AG08396 (cell line): ENCODE measurements around the gene SNX9.
"Not testable (repeated sequence)": the region's sequence is repeated elsewhere in the genome, so short reads cannot be mapped to it uniquely, and the experiment has no call there.

ENCODE experiments used
- DNase-seq: peaks from one replicate; pipeline ENCODE4 v3.0.0; 2012; ENCODE audit warnings: low spot score, mixed read lengths

The SNX9 gene

DNA sequence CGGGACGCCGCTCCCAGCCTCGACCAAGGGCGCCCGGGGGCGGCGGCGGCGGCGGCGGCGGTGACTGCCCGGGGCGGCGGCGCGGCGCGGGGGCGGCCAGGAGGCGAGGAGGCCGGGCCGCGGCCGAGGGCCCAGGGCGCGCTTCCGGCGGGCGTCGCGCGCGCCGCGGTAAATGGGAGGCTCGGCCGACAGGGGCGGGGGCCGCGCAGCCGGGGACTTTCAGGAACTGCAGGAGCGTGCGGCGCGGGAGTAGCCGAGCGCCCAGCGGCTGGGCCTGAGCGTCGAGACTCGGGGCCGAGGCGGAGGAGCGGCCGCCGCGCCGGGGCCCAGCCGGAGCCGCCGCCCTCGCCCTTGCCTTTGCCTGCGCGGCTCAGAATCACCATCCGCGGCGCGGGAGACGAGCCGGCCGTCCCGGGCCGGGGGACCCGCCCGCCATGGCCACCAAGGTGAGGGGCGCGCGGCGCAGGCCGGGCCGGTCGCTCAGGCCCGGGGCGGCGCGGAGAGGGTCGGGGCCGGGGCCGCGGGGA lies at the start of gene SNX9:
TSS of gene SNX9 (plus strand) at position 246 of the 527 bp plus-strand sequence. CDS start at position 435, 189 bp downstream.
- DNase-seq: peak; percentile 87

DNA sequence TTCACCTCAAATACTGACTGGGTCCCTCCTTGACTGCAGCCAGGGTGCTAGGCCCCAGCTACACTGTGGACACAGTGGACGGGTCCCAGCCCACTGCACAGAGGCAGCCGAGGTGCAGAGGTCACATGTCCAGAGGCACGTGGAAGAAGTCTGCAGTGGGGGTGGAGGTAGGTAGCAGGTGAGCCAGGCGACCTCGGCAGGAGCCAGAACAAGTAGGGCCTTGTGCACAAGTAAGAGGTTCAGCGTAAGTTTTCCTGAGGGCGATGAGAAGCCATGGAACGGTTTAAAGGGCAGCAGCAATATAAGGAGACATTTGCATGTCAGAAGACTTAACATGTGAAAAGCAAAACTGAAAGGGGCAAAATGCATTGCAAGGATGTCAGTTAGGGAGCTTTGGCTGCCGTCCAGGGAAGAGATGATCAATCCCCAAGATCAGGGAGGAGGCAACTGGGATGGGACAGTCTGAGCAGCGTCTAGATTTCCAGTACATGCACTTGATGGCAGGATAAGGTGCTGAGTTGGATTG lies 49.7 kb upstream of the SNX9 start:
- no peak for DNase-seq

DNA sequence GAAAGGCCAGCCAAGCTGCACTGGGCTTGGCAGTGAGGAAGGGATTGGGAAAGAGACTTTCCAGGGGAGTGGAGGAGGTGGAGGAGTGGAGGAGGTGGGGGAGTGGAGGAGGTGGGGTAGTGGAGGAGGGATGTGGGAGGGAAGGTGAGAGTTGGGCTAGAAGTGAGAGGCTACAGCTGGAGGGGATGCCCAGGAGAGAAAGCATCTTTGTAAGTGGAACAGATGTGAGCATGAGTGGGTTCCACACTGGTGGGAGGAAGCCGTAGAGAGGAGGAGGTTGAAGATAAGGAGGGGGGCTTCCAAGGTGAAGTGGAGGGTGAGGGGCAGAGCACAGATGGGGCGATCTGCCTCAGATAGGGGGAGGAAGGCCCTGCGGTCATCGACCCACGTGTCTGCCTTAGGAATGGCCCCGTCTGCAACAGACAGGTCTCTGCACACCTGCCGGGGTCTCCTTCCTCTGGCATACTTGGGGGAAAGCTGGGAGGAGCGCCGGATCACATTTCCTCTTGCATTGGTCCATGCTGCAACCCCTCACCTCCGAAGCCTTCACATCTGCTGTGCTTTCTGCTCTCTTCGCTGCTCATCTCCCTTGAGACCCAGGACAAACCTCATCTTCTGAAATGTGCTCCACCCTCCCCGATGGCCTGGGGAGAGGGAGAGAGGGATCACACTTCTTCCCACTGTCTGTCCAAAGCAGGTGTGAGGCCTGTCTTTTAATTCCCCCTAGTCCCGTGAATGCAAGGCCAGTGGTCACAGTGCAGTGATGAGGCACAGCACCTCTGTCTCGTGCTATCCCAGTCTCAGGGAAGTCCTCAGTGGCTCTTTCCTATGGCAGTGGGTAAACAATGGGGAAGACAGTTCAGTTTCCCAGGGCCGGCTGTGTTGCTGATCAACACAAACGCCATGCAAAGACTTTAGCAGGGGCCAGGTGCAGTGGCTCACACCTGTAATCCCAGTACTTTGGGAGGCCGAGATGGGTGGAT lies 48.6 kb upstream of the SNX9 start:
- DNase-seq: peak; percentile 48

DNA sequence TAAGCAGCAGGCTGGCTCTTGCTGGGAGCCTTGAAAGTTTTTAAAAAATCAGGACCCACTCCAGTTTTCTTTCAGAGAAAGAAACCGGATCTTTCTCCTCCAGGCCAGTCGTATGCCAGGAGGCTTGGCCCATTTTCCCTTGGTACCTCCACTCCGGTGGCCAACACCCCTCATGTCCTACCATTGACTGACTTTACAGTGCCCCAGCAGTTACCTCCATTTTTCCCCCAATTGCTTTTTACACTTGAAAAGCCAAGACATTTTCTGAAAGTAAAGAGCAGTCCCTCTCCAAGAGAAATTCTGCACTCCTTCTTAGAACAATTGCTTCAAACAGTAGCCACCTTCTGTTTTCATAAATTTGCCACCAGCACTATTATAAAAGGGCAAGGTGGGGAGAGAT lies 47.7 kb upstream of the SNX9 start:
- no peak for DNase-seq

DNA sequence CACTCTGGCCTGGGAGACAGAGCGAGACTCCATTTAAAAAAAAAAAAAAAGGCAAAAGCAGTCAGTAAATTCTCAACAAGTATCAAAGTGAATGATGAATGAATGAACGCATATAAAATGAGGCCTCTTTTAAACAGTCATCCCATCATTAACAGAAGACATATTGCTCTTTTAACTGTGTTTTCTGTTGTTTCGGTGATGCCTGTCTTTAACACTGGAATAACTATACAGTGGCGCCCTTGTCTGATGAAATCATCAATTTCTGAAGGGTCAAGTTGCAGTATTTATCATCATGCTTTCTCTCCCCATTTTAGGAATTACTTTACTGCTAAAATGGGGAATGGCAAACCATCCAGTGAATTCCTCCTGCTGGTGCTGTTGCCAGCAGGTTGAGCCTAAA lies 45.7 kb upstream of the SNX9 start:
- DNase-seq: no peak

DNA sequence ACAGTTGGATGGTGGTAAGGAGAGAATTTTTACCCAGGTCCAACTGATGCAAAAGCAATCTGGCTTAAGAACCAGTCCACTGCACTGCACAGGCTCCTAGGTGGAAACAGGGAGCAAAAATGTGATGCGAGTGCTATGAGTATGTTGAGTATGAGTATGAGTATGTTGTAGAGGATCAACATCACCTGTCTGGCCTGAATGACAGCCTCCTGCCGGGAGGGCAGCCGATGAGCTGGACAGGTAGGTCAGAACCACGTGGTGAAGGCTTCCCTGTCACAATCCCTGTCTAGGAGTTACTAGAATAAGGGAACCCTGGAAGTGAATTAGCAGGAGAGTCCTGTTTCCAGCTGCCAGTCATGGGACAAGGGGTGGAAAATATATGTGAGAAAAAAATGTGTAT lies 44.3 kb upstream of the SNX9 start:
- DNase-seq: no peak

DNA sequence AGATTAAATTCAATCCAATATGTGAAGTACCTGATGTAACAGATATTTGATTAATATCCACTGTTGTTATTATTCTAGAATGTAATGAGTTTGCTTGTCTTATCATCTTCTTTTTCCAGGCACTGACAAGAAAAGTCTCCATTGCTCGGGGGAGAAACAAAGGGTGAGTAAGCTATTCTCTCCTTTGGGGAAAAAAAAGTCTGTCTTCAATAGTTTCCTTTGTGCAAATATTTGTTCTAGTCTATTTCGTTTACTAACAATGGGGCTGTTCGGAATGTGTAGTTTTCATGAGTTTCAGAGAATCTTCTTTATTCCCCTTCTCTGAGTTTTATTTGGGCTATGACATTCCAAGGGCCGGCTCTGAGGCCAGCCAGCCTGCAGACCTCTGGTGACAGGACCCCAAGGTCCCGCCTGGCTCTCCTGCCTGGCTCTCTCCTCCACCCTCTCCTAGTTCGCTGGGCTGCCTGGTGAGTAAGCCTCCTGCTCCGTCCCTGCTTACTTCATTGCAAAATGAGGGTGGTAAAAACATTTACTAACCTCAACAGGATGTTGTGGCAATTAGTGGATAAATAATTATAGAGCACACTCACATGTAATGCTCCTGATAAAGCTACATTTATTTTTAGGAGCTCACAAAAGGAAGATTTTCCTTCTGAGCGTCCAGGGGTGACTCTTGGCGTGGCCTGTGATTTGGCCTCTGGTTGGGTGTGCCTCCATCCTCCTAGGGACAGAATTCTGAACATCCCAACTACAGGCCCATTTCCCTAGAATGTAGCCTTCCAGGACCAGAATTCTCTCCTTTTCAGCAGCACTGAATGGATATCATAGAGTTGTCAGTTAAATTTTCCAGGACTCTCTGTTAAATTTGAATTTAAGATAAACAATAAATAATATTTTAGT lies 43.1 kb upstream of the SNX9 start:
- DNase-seq: peak; percentile 82

DNA sequence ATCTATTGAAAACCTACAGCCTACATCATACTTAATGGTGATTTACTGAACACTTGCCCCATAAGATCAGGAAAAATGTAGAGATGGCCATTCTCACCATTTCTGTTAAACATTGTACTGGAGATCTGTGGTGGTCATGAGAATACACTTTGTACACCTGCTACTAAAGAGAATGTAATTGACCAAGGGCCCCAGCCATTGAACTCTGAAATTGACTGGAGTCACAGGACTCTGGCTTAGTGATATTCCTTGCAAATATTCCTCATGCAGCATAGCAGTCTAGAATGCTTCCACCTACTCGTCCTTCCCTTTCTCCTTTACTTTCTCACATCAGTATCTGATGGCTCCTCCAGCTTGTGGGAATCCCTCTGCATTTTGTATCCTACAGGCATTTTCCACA lies 37.4 kb upstream of the SNX9 start:
- no peak for DNase-seq

DNA sequence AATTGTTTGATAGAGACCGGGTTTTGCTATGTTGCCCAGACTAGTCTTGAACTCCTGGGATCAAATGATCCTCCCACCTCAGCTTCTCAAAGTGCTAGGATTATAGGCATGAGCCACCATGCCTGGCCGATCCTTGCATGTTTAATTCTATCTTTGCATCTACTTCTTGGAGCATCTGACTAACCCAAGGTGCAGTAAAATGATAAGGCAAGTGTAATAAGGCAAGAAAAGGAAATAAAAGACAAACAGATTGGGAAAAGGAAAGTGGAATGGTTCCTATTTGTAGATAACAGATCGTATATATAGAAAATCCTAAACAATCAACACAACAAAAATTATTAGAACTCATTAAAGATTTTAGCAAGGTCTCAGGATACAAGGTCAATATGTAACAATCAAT lies 36.8 kb upstream of the SNX9 start:
- no peak for DNase-seq

DNA sequence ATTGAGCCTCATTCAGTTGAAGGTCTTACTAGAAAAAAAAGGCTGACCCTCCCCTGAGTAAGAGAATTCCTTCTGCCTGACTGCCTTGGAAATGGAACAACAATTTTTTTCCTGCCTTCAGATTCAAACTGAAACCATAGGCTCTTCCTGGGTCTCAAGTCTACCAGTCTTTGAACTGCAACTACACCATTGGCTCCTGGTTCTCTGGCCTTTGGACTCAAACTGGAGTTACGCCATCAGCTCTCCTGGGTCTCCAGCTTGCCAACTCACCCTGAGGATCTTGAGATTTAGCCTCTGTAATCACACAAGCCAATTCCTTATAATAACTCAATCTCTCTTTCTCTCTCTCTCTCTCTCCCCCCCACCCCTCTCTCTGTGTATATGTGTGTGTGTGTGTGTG lies 36.0 kb upstream of the SNX9 start:
- DNase-seq: no peak

DNA sequence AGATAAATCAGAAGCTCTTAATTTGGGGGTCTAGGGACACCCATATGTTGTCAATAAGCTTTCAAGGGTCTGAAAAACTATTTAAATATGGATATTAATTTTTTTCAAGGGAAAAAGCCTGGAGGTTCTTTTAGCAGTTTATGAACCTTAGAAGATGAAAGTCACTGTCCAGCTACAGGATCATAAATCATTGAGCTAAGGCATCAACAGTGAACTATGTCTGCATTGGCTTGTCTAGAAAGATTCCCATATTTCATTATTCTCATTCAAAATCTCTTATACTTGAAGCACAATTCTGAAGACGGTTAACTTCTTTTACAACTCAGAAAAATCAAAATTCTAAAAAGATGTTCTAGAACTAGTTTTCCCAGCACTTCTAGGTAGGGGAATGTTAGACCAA lies 34.9 kb upstream of the SNX9 start:
- DNase-seq: no peak

DNA sequence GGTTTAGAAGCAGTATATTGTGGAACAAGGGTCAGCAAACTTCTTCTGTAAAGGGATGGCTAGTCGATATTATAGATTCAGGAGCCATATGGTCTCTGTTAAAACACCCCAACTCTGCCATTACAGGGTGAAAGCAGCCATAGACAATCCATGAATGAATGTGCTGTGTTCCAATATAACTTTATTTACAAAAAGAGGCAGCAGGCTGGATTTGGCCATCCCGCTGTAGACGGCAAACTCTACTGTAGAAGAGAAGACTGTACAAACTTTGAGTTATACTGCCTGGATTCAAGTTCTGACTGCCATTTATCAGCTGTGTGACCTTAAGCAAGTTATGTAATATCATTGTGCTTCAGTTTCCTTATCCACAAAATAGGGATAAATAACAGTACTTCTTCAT lies 33.7 kb upstream of the SNX9 start:
- DNase-seq: no peak

DNA sequence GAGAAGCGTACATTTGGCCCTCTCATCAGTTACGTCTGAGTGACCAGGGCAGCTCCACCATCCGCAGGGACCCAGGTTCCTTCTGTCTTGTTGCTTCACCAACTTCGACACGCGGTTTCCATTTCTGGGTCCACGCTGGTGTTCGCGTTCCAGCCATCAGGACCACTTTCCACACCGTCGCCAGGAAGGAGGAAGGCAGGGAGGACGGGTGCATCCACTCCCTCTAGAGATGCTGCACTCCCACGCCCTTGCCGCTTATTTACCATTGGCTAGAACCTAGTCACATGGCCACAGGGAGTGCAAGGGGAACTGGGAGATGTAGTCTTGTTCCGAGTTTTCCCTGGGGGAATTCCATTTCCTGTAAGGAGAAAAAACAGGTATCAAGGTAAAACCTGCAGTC lies 33.2 kb upstream of the SNX9 start:
- DNase-seq: no peak

DNA sequence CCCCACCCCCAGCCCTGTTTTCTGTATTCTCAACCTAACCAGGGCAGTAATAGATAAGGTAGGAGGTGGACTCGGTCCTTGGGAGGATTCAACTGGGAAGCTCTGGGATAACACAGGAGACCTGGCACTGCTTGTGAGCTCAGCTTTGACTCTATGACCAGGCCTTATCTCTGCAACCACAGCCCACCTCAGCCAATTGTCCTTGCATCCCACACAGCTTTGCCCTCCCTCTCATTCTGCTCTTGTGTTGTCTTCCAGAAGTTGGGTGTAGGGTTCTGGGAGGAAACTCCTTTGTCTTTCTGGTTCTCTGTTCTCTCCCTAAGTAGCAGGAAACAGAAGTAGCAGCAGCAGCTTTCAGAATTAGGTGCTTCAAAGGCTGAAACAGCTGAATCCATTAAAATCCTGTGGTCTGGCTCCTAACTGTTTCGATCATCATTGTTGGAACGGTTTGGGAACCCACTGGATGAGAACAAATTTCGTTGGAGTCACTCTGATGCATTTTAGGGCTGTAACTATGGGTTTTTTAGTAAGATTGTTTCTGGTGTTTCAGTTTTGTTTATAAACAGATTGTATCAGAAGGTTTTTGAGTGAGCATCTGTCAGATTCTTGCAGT lies 32.4 kb upstream of the SNX9 start:
- no peak for DNase-seq

DNA sequence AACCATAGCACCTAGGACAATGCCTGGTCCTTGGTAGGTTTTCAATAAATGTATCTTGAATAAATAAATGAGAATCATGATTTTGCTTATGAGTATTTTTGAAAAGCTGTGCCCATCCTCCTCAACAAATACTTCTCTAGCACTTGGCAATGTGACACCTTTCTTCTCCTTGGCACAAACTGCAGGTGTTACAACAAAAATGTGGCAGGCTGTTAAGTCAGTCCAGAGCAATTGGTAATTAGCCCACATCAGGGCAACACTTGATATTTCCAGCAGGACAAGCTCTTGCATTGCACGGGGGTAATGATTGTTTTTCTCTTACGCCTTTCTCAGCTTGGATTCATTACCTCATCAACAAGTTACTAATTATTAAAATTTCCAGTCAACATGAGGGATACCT lies 31.6 kb upstream of the SNX9 start:
- no peak for DNase-seq

DNA sequence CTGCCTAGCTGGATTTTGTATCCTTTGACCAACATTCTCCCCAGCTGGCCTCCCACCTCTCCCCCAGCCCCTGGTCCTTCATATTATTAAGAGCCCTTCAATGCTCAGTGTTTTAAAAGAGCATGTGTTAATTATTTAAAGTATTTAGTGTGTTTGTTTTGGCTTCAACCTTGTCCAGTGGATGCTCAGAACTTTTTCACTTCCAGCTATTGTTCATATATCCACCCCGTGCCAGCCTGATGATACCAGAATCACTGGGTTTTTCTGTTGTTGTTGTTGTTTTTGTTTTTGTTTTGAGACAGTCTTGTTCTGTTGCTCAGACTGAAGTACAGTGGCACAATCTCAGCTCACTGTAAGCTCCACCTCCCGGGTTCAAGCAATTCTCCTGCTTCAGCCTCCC lies 30.4 kb upstream of the SNX9 start:
- no peak for DNase-seq

DNA sequence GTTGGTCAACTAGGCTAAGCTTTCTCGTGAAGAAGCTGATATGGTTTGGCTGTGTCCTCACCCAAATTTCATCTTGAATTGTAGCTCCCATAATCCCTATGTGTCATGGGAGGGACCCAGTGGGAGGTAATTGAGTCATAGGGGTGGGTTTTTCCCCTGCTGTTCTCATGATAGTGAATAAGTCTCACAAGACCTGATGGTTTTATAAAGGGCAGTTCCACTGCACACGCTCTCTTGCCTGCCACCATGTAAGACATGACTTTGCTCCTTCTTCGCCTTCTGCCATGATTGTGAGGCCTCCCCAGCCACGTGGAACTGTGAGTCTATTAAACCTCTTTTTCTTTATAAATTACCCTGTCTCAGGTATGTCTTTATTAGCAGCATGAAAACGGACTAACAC lies 29.0 kb upstream of the SNX9 start:
- not testable (repeated sequence) for DNase-seq

DNA sequence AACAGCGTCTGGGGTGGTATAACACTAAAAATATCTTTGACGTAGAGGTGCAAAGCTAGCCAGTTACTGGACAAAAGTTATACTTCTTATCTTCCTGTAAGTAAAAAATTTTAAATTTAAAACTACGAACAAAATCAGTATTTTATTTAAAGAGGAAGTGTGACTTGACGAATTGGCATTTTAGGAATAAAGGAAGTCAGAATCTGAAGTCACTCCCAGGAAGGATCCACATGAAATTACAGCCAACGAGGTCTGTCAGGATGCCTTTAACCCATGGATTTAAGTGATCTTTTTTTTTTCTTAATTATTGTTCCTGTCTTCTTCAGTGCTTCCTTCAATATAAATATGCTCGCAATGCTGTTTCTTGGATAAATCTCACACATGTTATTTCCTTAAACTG lies 27.2 kb upstream of the SNX9 start:
- DNase-seq: no peak

DNA sequence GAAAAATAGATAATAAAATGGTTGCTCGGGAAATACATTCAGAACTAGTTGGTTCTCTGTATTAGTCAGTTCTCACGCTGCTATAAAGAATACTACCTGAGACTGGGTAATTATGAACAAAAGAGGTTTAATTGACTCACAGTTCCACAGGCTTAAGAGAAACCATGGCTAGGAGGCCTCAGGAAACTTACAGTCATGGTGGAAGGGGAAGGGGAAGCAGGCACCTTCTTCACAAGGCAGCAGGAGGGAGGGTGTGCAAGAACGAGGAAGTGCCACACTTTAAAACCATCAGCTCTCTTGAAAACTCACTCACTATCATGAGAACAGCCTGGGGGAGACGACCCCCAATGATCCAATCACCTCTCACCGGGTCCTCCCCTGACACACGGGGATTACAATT lies 24.2 kb upstream of the SNX9 start:
- no peak for DNase-seq

DNA sequence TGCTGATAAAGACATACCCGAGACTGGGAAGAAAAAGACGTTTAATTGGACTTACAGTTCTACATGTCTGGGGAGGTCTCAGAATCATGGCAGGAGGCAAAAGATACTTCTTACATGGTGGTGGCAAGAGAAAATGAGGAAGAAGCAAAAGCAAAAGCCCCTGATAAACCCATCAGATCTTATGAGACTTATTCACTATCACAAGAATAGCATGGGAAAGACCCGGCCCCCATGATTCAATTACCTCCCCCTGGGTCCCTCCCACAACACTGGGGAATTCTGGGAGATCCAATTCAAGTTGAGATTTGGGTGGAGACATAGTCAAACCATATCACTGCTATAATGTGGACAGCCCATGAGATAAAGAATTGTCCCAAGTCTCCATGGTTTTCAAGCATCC lies 23.5 kb upstream of the SNX9 start:
- DNase-seq: not testable (repeated sequence)

DNA sequence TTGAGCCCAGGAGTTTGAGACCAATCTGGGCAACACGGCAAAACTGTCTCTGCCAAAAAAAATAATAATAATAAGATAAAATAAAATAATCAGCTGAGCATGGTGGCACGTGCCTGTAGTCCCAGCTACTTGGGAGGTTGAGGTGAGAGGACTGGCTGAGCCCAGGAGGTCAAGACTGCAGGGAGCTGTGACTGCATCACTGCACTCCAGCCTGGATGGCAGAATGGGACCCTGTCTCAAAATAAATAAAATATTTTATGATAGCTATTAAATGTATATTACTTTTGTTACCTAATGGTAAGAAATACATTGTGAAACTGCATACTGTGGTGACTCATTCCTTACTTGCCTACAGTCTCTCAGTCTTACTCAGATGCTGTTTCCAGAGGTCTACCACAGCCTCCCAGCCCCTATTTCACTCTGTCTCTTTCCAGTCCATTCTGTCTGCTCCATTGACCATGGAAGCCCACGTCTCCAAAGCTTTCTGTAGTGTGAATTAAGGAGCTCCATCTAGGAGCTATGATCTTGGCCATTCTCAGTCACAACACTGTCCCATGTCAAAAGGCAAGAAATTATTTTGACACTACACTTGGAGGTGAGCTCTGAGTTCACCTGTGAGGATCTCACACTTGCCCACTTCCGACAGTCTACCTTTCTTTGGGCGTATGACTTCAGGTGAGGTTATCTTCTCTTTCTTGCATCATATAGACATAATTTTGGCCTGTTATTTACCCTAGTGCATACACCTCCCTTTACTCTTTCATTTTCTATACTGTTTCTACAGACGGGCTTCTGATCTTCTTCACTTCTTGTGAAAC lies 22.4 kb upstream of the SNX9 start:
- peak; percentile 41 for DNase-seq
